Heart right ventricle (tissue), 16 donors: Measurements from ENCODE around the gene IQCF5. TPM values are rescaled to one million over a fixed set of nuclear protein-coding genes. Genes with fewer than 3 reads are reported as not detected.

ENCODE experiments used
- ATAC-seq, 8 donors: fragments of 200-7000 bp; cut with Tn5 transposase; one replicate each; pipeline ENCODE4 v1.9.1; 2020; ENCODE audit warnings: mild to moderate bottlenecking in 8 of 8, moderate library complexity in 8 of 8, moderate number of reproducible peaks in 1 of 8
- DNase-seq, 2 donors: peaks; one replicate each; pipeline ENCODE4 v3.0.0-alpha.2; 2020
- H3K27ac ChIP-seq, 10 donors: fragments of 200-600 bp; sonication (generic) in 2 of 10; one replicate each; pipeline versions ENCODE4 v1.5.0 to v1.8.0; 2020 to 2022; ENCODE audit warnings: mild to moderate bottlenecking in 3 of 10
- H3K27me3 ChIP-seq, 7 donors: fragments of 200-600 bp; one replicate each; pipeline ENCODE4 v1.8.0; 2021 to 2022; ENCODE audit warnings: mild to moderate bottlenecking in 2 of 7
- H3K36me3 ChIP-seq, 9 donors: fragments of 200-600 bp; sonication (generic) in 1 of 9; one replicate each; pipeline versions ENCODE4 v1.5.0 to v1.8.0; 2020 to 2022; ENCODE audit warnings: mild to moderate bottlenecking in 2 of 9
- H3K4me1 ChIP-seq, 9 donors: fragments of 200-600 bp; sonication (generic) in 1 of 9; one replicate each; pipeline versions ENCODE4 v1.5.0 to v1.8.0; 2020 to 2022; ENCODE audit warnings: mild to moderate bottlenecking in 4 of 9
- H3K4me3 ChIP-seq, 10 donors: fragments of 200-600 bp; sonication (generic) in 2 of 10; one replicate each; pipeline versions ENCODE4 v1.5.0 to v1.8.0; 2020 to 2022; ENCODE audit warnings: mild to moderate bottlenecking in 7 of 10, moderate library complexity in 2 of 10
- H3K9me3 ChIP-seq, 11 donors: fragments of 200-600 bp in 10 of 11; sonication (generic) in 2 of 11; one replicate each; pipeline versions ENCODE4 v1.5.0 to v1.8.0; 2013 to 2022; ENCODE audit warnings: mild to moderate bottlenecking in 2 of 11, control low read depth in 1 of 11, moderate library complexity in 1 of 11
- CTCF ChIP-seq, 9 donors: fragments of 200-600 bp; sonication (generic) in 2 of 9; IDR thresholded peaks; one replicate each; pipeline versions ENCODE4 v1.5.0 to v1.8.0; 2021 to 2022; ENCODE audit warnings: antibody characterized with exemption in 9 of 9, mild to moderate bottlenecking in 5 of 9, moderate library complexity in 1 of 9
- WGBS, 2 donors: extraction: QIAGEN DNeasy Blood & Tissue Kit; methylation state at CpG; one replicate each; pipeline ENCODE4 v1.1.7; 2013; ENCODE audit warnings: inconsistent platforms in 1 of 2; 5-methylcytosine and 5-hydroxymethylcytosine counted together
- intact Hi-C, 10 donors: fragments of 100-400 bp; cut with DNase I; formaldehyde crosslinking; loops; one replicate each; pipeline versions ENCODE4 v1.11.1 to v1.14.2; 2022
- polyA plus RNA-seq, 2 donors: library from polyadenylated mRNA; stranded (reverse); fragments of 200-250 nt; gene quantifications; one replicate each; pipeline ENCODE4 v1.2.3, GENCODE V29; 2013
- total RNA-seq, 10 donors: library from RNA; stranded (reverse); fragmentation: NEBNext Ultra II Directional in 3 of 10; extraction: Animal tissue kit (Norgen Biotek cat#: 25700) in 3 of 10; gene quantifications; one replicate each; pipeline versions ENCODE4 v1.2.1 to v1.2.4, GENCODE V29; 2021 to 2023
- donor health status: Arrhythmogenic right ventricular cardiomyopathy.
- donor health status: ischemic (EF 13 %, LVEDD 7.1; RV severe dilation, severe dysfunction).
- donor health status: healthy with polysubstance abuse.
- donor health status: DM: no; HTN: yes; CAD: no.
- donor health status: DM: no; HTN: no; CAD: no.
- donor health status: ischemic (EF 25% LVEDD 6.9; RV normal size, moderate dysfunction).
- donor health status: ischemic (EF 25% LVEDD 5.7; RV mildly dilated, moderate dysfunction).
- donor health status: healthy.
- donor health status: DM: yes; HTN: yes; CAD: no.
- donor health status: Ischemic cardiomyopathy.
- donor health status: ischemic (EF 35%, LVEDD 5.7; RV mildly dilated, moderate dysfunction).
- donor health status: nonischemic (EF 11% LVEDD 7.7; RV severe dilation, severe dysfunction).
- donor health status: DM: yes; HTN: yes; CAD: no.
- donor health status: PGD.
- donor health status: ischemic (EF 29% LVEDD 5.4; RV normal size, mild dysfunction).
- donor health status: nonischemic (EF 23%, LVEDD 6.1; RV moderate dilation, normal function).

IQCF5 gene
- total and polyA plus RNA-seq, 12 donors, result not detected

- peaks cover 0 to 32% (median 9%) of the 10 kb centered on the region in 7 donors for H3K27me3 ChIP-seq
- no peak for TF ChIP-seq CTCF (IDR thresholded peaks at IDR 0.05)
- WGBS, 2 donors, result 71 to 72% methylated on average over 7 of the region's 7 CpGs
- peaks cover 0 to 18% (median 0%) of the 10 kb centered on the region in 11 donors for H3K9me3 ChIP-seq
- intact Hi-C loops, result no loop called here
- H3K27ac ChIP-seq, result no peak overlapping the region
- ATAC-seq (no peak), DNase-seq (no peak)
- H3K36me3 ChIP-seq, result no peaks in the 10 kb centered on the region
- no peaks in the 10 kb centered on the region for H3K4me1 ChIP-seq
- no peak overlapping the region for H3K4me3 ChIP-seq
Observed at GRCh38 chr3:51845129-51845528, 30.3 kb downstream of the IQCF5 start.

- no peaks in the 10 kb centered on the region for H3K4me1 ChIP-seq
- no peak for DNase-seq
- ATAC-seq, result no peak
- peaks cover 0 to 43% (median 5%) of the 10 kb centered on the region in 7 donors for H3K27me3 ChIP-seq
- H3K9me3 ChIP-seq, result no peaks in the 10 kb centered on the region
- no peak overlapping the region for H3K27ac ChIP-seq
- TF ChIP-seq CTCF (IDR thresholded peaks at IDR 0.05), result no peak
- H3K36me3 ChIP-seq, result no peaks in the 10 kb centered on the region
- WGBS, 2 donors, result 81 to 83% methylated on average over 5 of the region's 5 CpGs
- no peak overlapping the region for H3K4me3 ChIP-seq
- intact Hi-C loops, result no loop called here
Observed at GRCh38 chr3:51836606-51837005, 38.8 kb downstream of the IQCF5 start.

- no peak for ATAC-seq
- peaks cover 0 to 16% (median 0%) of the 10 kb centered on the region in 7 donors for H3K27me3 ChIP-seq
- no peak for TF ChIP-seq CTCF (IDR thresholded peaks at IDR 0.05)
- no peaks in the 10 kb centered on the region for H3K36me3 ChIP-seq
- no peak overlapping the region for H3K4me3 ChIP-seq
- no peak overlapping the region for H3K27ac ChIP-seq
- no peaks in the 10 kb centered on the region for H3K4me1 ChIP-seq
- intact Hi-C loops, result no loop called here
- WGBS, 2 donors, result 56 to 62% methylated on average over 4 of the region's 4 CpGs
- H3K9me3 ChIP-seq, result peaks cover 0 to 23% (median 10%) of the 10 kb centered on the region in 11 donors
- no peak for DNase-seq
Observed at GRCh38 chr3:51830836-51831385, 44.5 kb downstream of the IQCF5 start.

- no peak overlapping the region for H3K27ac ChIP-seq
- ATAC-seq (no peak), DNase-seq (no peak)
- TF ChIP-seq CTCF (IDR thresholded peaks at IDR 0.05), result no peak
- H3K4me3 ChIP-seq, result no peak overlapping the region
- H3K36me3 ChIP-seq, result no peaks in the 10 kb centered on the region
- 85 to 93% methylated on average over 13 of the region's 13 CpGs for WGBS, 2 donors
- peaks cover 0 to 23% (median 10%) of the 10 kb centered on the region in 11 donors for H3K9me3 ChIP-seq
- intact Hi-C loops, result no loop called here
- H3K27me3 ChIP-seq, result peaks cover 0 to 11% (median 0%) of the 10 kb centered on the region in 7 donors
- H3K4me1 ChIP-seq, result no peaks in the 10 kb centered on the region
Observed at GRCh38 chr3:51830345-51830744, 45.1 kb downstream of the IQCF5 start.
